Caco-2 (cell line): ENCODE data around the gene NFASC. TPM values are rescaled to one million over a fixed set of nuclear protein-coding genes. Genes with fewer than 3 reads are reported as not detected.
A peak's percentile ranks its signal among the peaks of the same experiment; 100 is the strongest.

Source experiments
- BruUV-seq: library from RNA; stranded (reverse); fragments of 400-500 nt; replicated peaks from 2 replicates; lab custom pipeline; 2021; lab: Mats Ljungman, UMichigan
- CTCF ChIA-PET: fragments of 300-600 bp; sonication (Branson Sonifier 250); formaldehyde crosslinking; loops from one replicate; lab custom pipeline; 2022; ENCODE audit warnings: antibody characterized with exemption; lab: Charles Lee
- POLR2A ChIA-PET: fragments of 300-600 bp; sonication (Branson Sonifier 250); formaldehyde crosslinking; loops from one replicate; lab custom pipeline; 2022; ENCODE audit warnings: antibody characterized with exemption; lab: Charles Lee
- DNase-seq, 2 experiments: peaks; one replicate each; pipeline versions ENCODE4 v3.0.0 to v3.0.0-alpha.2; 2020 to 2022
- H3K27me3 ChIP-seq: replicated peaks from 2 replicates; pipeline ENCODE4 v1.6.0; 2011; ENCODE audit warnings: low read length; ENCODE audit not compliant: control insufficient read depth, insufficient read depth
- H3K36me3 ChIP-seq: 2 replicates; pipeline ENCODE4 v1.5.1; 2011; ENCODE audit warnings: low read length; ENCODE audit not compliant: control insufficient read depth, insufficient read depth
- H3K4me1 ChIP-seq: fragments of 250-450 bp; sonication (Bioruptor Pico); 2 replicates; pipeline ENCODE4 v1.5.1; 2020; ENCODE audit warnings: mild to moderate bottlenecking
- H3K4me3 ChIP-seq: 2 replicates; pipeline ENCODE4 v1.5.1; 2011; ENCODE audit warnings: low read depth, mild to moderate bottlenecking, control low read depth, low read length
- H3K9me3 ChIP-seq: fragments of 250-450 bp; sonication (Bioruptor Pico); 2 replicates; pipeline ENCODE4 v1.5.1; 2020; ENCODE audit warnings: mild to moderate bottlenecking, moderate library complexity
- H3K27ac Mint-ChIP-seq: one replicate; pipeline ENCODE4 v1.8.0; 2022; ENCODE audit warnings: mixed read lengths; ENCODE audit not compliant: unreplicated experiment
- H3K27me3 Mint-ChIP-seq: one replicate; pipeline ENCODE4 v1.8.0; 2022; ENCODE audit warnings: mixed read lengths; ENCODE audit not compliant: insufficient read depth, unreplicated experiment
- H3K36me3 Mint-ChIP-seq: one replicate; pipeline ENCODE4 v1.8.0; 2022; ENCODE audit warnings: mild to moderate bottlenecking, mixed read lengths; ENCODE audit not compliant: insufficient read depth, unreplicated experiment
- H3K4me1 Mint-ChIP-seq: one replicate; pipeline ENCODE4 v1.8.0; 2022; ENCODE audit warnings: low read depth, mixed read lengths; ENCODE audit not compliant: unreplicated experiment
- H3K4me3 Mint-ChIP-seq: one replicate; pipeline ENCODE4 v1.8.0; 2022; ENCODE audit warnings: mild to moderate bottlenecking, moderate library complexity, mixed read lengths; ENCODE audit not compliant: unreplicated experiment
- H3K9me3 Mint-ChIP-seq: one replicate; pipeline ENCODE4 v1.8.0; 2022; ENCODE audit warnings: mixed read lengths; ENCODE audit not compliant: unreplicated experiment
- intact Hi-C: fragments of 100-400 bp; cut with micrococcal nuclease; formaldehyde crosslinking; loops from one replicate; pipeline ENCODE4 v1.10.0; 2022; ENCODE audit not compliant: unreplicated experiment
- total RNA-seq: library from RNA; stranded (reverse); gene quantifications from 2 replicates; pipeline ENCODE4 v1.2.3, GENCODE V29; 2022
- TF ChIP-seq, protein P1 (sequence below), 2 experiments: fragments of 200-600 bp in 1 of 2; IDR thresholded peaks; 1 replicate in 1 of 2; 2 replicates in 1 of 2; pipeline versions ENCODE4 v1.5.1 to v1.8.0; 2011 to 2022; ENCODE audit warnings: antibody characterized with exemption in 1 of 2, control low read depth in 1 of 2, inconsistent platforms in 1 of 2, low read depth in 1 of 2, low read length in 1 of 2, mild to moderate bottlenecking in 1 of 2, moderate library complexity in 1 of 2; ENCODE audit not compliant: insufficient read depth in 1 of 2, severe bottlenecking in 1 of 2, unreplicated experiment in 1 of 2

NFASC gene
- total RNA-seq, 1 experiment from 2014 or later, result 1.3 TPM

- no peak for DNase-seq
- Histone ChIP-seq H3K27me3 (no peaks in the 10 kb centered on the region), H3K4me3 (no peak overlapping the region), H3K4me1 (no peaks in the 10 kb centered on the region), H3K9me3 (no peaks in the 10 kb centered on the region), H3K36me3 (no peaks in the 10 kb centered on the region)
- no TSS peak for BruUV-seq
- Mint-ChIP-seq H3K36me3 (no peaks in the 10 kb centered on the region), H3K4me1 (no peaks in the 10 kb centered on the region), H3K27ac (no peak overlapping the region), H3K27me3 (peaks cover 15% of the 10 kb centered on the region), H3K4me3 (no peak overlapping the region), H3K9me3 (no peaks in the 10 kb centered on the region)
- POLR2A ChIA-PET, result no interaction called here
- CTCF ChIA-PET, result interaction anchor here (0.7 kb wide), 1 partner anchor 708 kb away, joined by 4 read pairs; no protein-coding TSS in a partner anchor
- intact Hi-C loops, result no loop called here
- TF ChIP-seq, protein P1, sequence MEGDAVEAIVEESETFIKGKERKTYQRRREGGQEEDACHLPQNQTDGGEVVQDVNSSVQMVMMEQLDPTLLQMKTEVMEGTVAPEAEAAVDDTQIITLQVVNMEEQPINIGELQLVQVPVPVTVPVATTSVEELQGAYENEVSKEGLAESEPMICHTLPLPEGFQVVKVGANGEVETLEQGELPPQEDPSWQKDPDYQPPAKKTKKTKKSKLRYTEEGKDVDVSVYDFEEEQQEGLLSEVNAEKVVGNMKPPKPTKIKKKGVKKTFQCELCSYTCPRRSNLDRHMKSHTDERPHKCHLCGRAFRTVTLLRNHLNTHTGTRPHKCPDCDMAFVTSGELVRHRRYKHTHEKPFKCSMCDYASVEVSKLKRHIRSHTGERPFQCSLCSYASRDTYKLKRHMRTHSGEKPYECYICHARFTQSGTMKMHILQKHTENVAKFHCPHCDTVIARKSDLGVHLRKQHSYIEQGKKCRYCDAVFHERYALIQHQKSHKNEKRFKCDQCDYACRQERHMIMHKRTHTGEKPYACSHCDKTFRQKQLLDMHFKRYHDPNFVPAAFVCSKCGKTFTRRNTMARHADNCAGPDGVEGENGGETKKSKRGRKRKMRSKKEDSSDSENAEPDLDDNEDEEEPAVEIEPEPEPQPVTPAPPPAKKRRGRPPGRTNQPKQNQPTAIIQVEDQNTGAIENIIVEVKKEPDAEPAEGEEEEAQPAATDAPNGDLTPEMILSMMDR (IDR thresholded peaks at IDR 0.05; ENCODE audit: insufficient read depth in 1 of 2, low read depth in 1 of 2, low read length in 1 of 2, severe bottlenecking in 1 of 2, unreplicated experiment in 1 of 2), result no peak
Observed at GRCh38 chr1:204854286-204854685, 16.4 kb upstream of the NFASC start.

DNA sequence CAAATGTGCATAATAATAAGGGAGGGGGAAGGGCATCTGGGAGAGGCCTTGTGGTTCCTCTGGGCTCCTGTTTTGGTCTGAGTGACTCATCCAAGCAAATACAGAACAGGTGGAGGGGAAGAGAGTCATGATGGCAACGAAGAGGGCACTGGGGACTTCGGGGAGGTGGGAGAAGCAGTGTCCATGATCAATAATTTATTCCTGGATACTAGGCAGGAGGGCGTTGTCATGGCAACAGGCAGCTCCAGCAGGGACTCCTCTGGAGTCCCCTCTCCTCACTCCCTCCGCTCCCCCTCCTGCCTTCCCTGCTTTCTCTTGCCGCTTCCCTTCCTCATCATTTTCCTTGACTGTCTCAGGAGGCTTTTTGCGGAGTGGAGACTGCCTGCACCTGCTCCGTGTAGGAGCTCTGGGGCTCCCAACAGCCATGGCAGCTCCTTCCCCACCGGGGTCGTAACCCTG, 12.3 kb upstream of the NFASC start:
- Histone ChIP-seq H3K36me3 (no peaks in the 10 kb centered on the region), H3K4me3 (no peak overlapping the region), H3K4me1 (no peaks in the 10 kb centered on the region), H3K27me3 (no peaks in the 10 kb centered on the region), H3K9me3 (no peaks in the 10 kb centered on the region)
- H3K27ac Mint-ChIP-seq, result no peak overlapping the region
- no peak for DNase-seq
- H3K9me3 Mint-ChIP-seq, result no peaks in the 10 kb centered on the region
- TF ChIP-seq, protein P1 (IDR thresholded peaks at IDR 0.05; ENCODE audit: insufficient read depth in 1 of 2, low read depth in 1 of 2, low read length in 1 of 2, severe bottlenecking in 1 of 2, unreplicated experiment in 1 of 2), result no peak
- H3K36me3 Mint-ChIP-seq, result no peaks in the 10 kb centered on the region
- intact Hi-C loops, result no loop called here
- no TSS peak for BruUV-seq
- ChIA-PET POLR2A (no interaction called here), CTCF (no interaction called here)
- H3K4me3 Mint-ChIP-seq, result no peak overlapping the region
- H3K27me3 Mint-ChIP-seq, result peaks cover 20% of the 10 kb centered on the region
- H3K4me1 Mint-ChIP-seq, result no peaks in the 10 kb centered on the region

DNA sequence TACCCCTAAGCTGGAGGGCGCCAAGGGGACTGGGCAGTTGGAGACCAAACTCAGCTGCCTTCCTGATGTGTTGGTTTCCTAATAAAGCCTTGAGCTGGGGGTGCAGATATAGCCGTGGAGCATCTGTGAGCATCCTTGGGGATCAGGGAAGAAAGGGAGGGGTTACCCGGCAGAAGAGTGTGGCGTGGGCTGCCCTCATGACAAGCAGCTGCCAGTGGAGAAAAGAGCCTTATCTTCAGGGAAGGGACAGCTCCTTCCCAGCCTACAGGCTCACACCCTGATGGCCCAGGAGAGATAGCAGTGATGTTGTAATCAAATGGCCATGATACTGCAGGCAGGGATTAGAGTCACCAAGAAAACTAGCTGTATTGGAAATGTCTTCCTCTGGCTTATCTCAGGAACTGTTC, 10.8 kb upstream of the NFASC start:
- H3K4me1 Mint-ChIP-seq, result no peaks in the 10 kb centered on the region
- BruUV-seq, result no TSS peak
- no peak overlapping the region for H3K4me3 Mint-ChIP-seq
- peak in 1 of 2 experiments; percentile 11 for DNase-seq
- no peaks in the 10 kb centered on the region for H3K4me1 ChIP-seq
- ChIA-PET POLR2A (no interaction called here), CTCF (no interaction called here)
- no peak overlapping the region for H3K27ac Mint-ChIP-seq
- H3K36me3 Mint-ChIP-seq, result no peaks in the 10 kb centered on the region
- no peak overlapping the region for H3K4me3 ChIP-seq
- no peaks in the 10 kb centered on the region for H3K9me3 ChIP-seq
- no peaks in the 10 kb centered on the region for H3K9me3 Mint-ChIP-seq
- no peaks in the 10 kb centered on the region for H3K27me3 ChIP-seq
- intact Hi-C loops, result no loop called here
- peaks cover 23% of the 10 kb centered on the region for H3K27me3 Mint-ChIP-seq
- no peaks in the 10 kb centered on the region for H3K36me3 ChIP-seq
- TF ChIP-seq, protein P1 (IDR thresholded peaks at IDR 0.05; ENCODE audit: insufficient read depth in 1 of 2, low read depth in 1 of 2, low read length in 1 of 2, severe bottlenecking in 1 of 2, unreplicated experiment in 1 of 2), result no peak
